ENCODE results near the gene POC1A.

DNA sequence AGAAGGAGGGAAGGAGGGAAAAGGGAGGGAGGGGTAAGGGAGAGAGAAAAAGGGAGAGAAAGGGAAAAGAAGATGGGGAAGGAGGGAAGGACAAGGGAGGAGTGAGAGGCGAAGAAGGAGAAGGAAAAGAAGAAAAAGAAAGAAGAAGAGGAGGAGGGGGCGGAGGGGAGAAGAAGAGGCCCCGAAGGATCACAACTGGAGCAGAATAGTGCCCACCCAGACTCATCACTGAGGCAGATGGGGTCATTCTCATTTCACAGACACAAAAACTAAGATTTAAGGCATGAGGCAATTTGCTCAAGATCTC is 41.0 kb upstream of the POC1A start:
- TF ChIP-seq POLR2AphosphoS5 (IDR thresholded peaks at IDR 0.05) (no peak), EP300 (IDR thresholded peaks at IDR 0.05) (no peak), POLR2A (IDR thresholded peaks at IDR 0.05) (no peak)
- TF ChIP-seq, protein P1, sequence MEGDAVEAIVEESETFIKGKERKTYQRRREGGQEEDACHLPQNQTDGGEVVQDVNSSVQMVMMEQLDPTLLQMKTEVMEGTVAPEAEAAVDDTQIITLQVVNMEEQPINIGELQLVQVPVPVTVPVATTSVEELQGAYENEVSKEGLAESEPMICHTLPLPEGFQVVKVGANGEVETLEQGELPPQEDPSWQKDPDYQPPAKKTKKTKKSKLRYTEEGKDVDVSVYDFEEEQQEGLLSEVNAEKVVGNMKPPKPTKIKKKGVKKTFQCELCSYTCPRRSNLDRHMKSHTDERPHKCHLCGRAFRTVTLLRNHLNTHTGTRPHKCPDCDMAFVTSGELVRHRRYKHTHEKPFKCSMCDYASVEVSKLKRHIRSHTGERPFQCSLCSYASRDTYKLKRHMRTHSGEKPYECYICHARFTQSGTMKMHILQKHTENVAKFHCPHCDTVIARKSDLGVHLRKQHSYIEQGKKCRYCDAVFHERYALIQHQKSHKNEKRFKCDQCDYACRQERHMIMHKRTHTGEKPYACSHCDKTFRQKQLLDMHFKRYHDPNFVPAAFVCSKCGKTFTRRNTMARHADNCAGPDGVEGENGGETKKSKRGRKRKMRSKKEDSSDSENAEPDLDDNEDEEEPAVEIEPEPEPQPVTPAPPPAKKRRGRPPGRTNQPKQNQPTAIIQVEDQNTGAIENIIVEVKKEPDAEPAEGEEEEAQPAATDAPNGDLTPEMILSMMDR (IDR thresholded peaks at IDR 0.05), result no peak

All from upper lobe of left lung (tissue), 4 donors.